HepG2 (cell line): Measurements from ENCODE around the gene NOB1. TPM values are rescaled to one million over a fixed set of nuclear protein-coding genes. Genes with fewer than 3 reads are reported as not detected.

ENCODE experiments used
- ASH2L ChIP-seq: fragments of 300-600, 200-600 bp; sonication (generic); IDR thresholded peaks from 2 replicates; pipeline ENCODE4 v1.7.0; 2017; ENCODE audit warnings: low read depth, mild to moderate bottlenecking, moderate library complexity, mixed read lengths, low read length; ENCODE audit not compliant: insufficient read length
- FOXC1 ChIP-seq: sonication (generic); formaldehyde crosslinking; IDR thresholded peaks from 2 replicates; pipeline ENCODE4 v1.8.0; 2022; ENCODE audit warnings: mild to moderate bottlenecking, missing genetic modification reagents, borderline replicate concordance
- GPN1 ChIP-seq: sonication (generic); formaldehyde crosslinking; IDR thresholded peaks from 2 replicates; pipeline ENCODE4 v1.5.1; 2020; ENCODE audit warnings: missing genetic modification reagents, borderline replicate concordance
- HMGXB4 ChIP-seq, 2 experiments: sonication (generic) in 1 of 2; formaldehyde crosslinking in 1 of 2; IDR thresholded peaks; 2 replicates each; pipeline versions ENCODE4 v1.4.0 to v1.6.1; 2018 to 2020; ENCODE audit warnings: missing genetic modification reagents in 2 of 2, borderline replicate concordance in 1 of 2, low read depth in 1 of 2, mild to moderate bottlenecking in 1 of 2, missing biosample characterization in 1 of 2
- HNRNPH1 ChIP-seq: fragments of 200-400 bp; formaldehyde crosslinking; optimal IDR thresholded peaks from 2 replicates; pipeline ENCODE3; 2017; ENCODE audit warnings: mild to moderate bottlenecking, low read depth, low read length
- JUNB ChIP-seq: sonication (generic); formaldehyde crosslinking; IDR thresholded peaks from 2 replicates; pipeline ENCODE4 v1.8.0; 2022; ENCODE audit warnings: missing genetic modification reagents, mild to moderate bottlenecking, borderline replicate concordance
- KDM6A ChIP-seq: IDR thresholded peaks from 2 replicates; pipeline ENCODE4 v1.6.1; 2016; ENCODE audit warnings: low read depth
- PHF21A ChIP-seq: sonication (generic); formaldehyde crosslinking; IDR thresholded peaks from 2 replicates; pipeline ENCODE4 v1.5.0; 2020; ENCODE audit warnings: mild to moderate bottlenecking, missing genetic modification reagents
- PRDM4 ChIP-seq: sonication (generic); formaldehyde crosslinking; IDR thresholded peaks from 2 replicates; pipeline ENCODE4 v1.9.0; 2021; ENCODE audit warnings: missing genetic modification reagents, borderline replicate concordance
- TRIM24 ChIP-seq: sonication (generic); formaldehyde crosslinking; IDR thresholded peaks from 2 replicates; pipeline ENCODE4 v1.8.0; 2022; ENCODE audit warnings: mild to moderate bottlenecking, missing genetic modification reagents
- ZNF180 ChIP-seq: sonication (generic); formaldehyde crosslinking; IDR thresholded peaks from 2 replicates; pipeline ENCODE4 v1.4.0; 2020; ENCODE audit warnings: low read depth, missing genetic modification reagents, borderline replicate concordance
- ZNF280B ChIP-seq: sonication (generic); formaldehyde crosslinking; IDR thresholded peaks from 2 replicates; pipeline ENCODE4 v1.5.0; 2020; ENCODE audit warnings: missing genetic modification reagents, mild to moderate bottlenecking, borderline replicate concordance
- ZNF460 ChIP-seq: sonication (generic); formaldehyde crosslinking; IDR thresholded peaks from 2 replicates; pipeline ENCODE4 v1.5.1; 2020; ENCODE audit warnings: missing genetic modification reagents, mild to moderate bottlenecking, borderline replicate concordance
- ZNF563 ChIP-seq: sonication (generic); formaldehyde crosslinking; IDR thresholded peaks from 2 replicates; pipeline ENCODE4 v1.8.0; 2022; ENCODE audit warnings: mild to moderate bottlenecking, moderate library complexity, missing genetic modification reagents
- ZNF569 ChIP-seq: sonication (generic); formaldehyde crosslinking; IDR thresholded peaks from 2 replicates; pipeline ENCODE4 v1.5.0; 2020; ENCODE audit warnings: mild to moderate bottlenecking, missing genetic modification reagents, moderate library complexity, borderline replicate concordance
- ZNF572 ChIP-seq: sonication (generic); formaldehyde crosslinking; IDR thresholded peaks from 2 replicates; pipeline ENCODE4 v1.5.1; 2020; ENCODE audit warnings: mild to moderate bottlenecking, missing genetic modification reagents
- polyA plus RNA-seq, 8 experiments: library from polyadenylated mRNA; depleted of rRNA in 3 of 8; stranded (reverse) in 7 of 8; unstranded in 1 of 8; fragments of >200 nt; fragmentation: Illumina TruSeq in 4 of 8; extraction: Trizol in 4 of 8; gene quantifications; 2 replicates each; pipeline versions ENCODE4 v1.2.1 to v1.2.3, GENCODE V29; 2011 to 2016; ENCODE audit warnings: low read depth in 4 of 8, missing spikeins in 1 of 8, mixed read lengths in 1 of 8; ENCODE audit not compliant: insufficient read depth in 1 of 8
- total RNA-seq, 5 experiments: library from RNA; depleted of rRNA; stranded (reverse); fragments of >200 nt; fragmentation: Illumina TruSeq; extraction: Trizol; gene quantifications; 2 replicates each; pipeline ENCODE4 v1.2.3, GENCODE V29; 2016; ENCODE audit warnings: low read depth in 1 of 5
- TF ChIP-seq, protein P1 (sequence below): sonication (generic); formaldehyde crosslinking; conservative IDR thresholded peaks from 2 replicates; pipeline ENCODE4 v1.8.0; 2022; ENCODE audit warnings: low read depth, missing genetic modification reagents
- TF ChIP-seq, protein P2 (sequence below): sonication (generic); formaldehyde crosslinking; IDR thresholded peaks from 2 replicates; pipeline ENCODE4 v1.8.1; 2023; ENCODE audit warnings: mild to moderate bottlenecking, missing genetic modification reagents

Gene NOB1
- total and polyA plus RNA-seq, 2 of the 13 experiments (the other 11 are each of a cell fraction or from before 2014, with no cell fraction given), result 47.1 to 162 TPM

DNA sequence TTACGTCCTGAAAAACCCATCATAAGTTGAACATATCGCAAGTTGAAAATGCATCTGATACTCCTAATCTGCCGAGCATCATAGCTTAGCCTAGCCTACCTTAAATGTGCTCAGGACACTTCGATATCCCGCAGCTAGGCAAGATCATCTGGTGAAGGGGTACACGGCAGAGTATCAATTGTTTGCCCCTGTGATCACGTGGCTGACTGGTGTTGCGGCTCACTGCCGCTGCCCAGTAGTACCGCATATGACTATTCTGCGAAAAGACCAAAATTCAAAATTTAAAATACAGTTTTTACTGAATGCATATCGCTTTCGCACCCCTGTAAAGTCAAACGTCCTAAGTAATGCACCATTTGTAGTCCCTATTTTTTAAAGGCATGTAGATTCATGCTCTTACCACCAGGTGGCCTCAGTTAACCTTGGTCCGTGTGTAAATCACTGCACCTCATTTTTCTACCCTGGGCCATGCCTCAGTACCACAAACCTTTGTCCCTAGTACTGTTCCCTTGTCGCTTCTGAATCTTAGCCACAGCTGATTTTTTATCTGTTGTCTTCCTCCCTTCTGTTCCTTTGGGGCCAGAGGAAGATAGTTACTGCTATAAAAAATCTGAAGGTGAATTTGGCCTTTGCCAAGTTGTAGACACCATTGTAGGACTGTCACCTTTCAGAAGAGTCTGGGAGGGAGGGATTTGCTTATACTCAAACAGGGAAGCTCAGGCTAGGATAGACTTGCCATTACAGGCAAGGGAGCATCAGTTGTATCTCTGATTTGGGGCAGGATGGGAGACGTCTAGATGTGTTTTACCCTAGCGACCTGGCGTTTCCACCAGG is 41.8 kb upstream of the NOB1 start (continued):
- TF ChIP-seq ZNF569 (CRISPR knock-in tag) (no peak), KDM6A (CRISPR knock-in tag) (no peak), JUNB (no peak), ZNF280B (CRISPR knock-in tag) (no peak), ZNF563 (no peak), HNRNPH1 (no peak), HMGXB4 (CRISPR knock-in tag; IDR thresholded peaks at IDR 0.05; ENCODE audit: borderline replicate concordance in 1 of 2, low read depth in 1 of 2) (peak in 1 of 2 experiments; percentile 65; a peak in 1 of 4 replicates), ASH2L (peak; percentile 21), TRIM24 (CRISPR knock-in tag) (no peak), ZNF180 (CRISPR knock-in tag) (no peak), ZNF572 (CRISPR knock-in tag) (no peak), ZNF460 (CRISPR knock-in tag) (no peak), FOXC1 (CRISPR knock-in tag) (no peak), PHF21A (CRISPR knock-in tag) (peak; percentile 96), PRDM4 (CRISPR knock-in tag) (no peak), GPN1 (no peak)
- TF ChIP-seq, protein P1, sequence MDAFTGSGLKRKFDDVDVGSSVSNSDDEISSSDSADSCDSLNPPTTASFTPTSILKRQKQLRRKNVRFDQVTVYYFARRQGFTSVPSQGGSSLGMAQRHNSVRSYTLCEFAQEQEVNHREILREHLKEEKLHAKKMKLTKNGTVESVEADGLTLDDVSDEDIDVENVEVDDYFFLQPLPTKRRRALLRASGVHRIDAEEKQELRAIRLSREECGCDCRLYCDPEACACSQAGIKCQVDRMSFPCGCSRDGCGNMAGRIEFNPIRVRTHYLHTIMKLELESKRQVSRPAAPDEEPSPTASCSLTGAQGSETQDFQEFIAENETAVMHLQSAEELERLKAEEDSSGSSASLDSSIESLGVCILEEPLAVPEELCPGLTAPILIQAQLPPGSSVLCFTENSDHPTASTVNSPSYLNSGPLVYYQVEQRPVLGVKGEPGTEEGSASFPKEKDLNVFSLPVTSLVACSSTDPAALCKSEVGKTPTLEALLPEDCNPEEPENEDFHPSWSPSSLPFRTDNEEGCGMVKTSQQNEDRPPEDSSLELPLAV (CRISPR knock-in tag), result no peak
- TF ChIP-seq, protein P2, sequence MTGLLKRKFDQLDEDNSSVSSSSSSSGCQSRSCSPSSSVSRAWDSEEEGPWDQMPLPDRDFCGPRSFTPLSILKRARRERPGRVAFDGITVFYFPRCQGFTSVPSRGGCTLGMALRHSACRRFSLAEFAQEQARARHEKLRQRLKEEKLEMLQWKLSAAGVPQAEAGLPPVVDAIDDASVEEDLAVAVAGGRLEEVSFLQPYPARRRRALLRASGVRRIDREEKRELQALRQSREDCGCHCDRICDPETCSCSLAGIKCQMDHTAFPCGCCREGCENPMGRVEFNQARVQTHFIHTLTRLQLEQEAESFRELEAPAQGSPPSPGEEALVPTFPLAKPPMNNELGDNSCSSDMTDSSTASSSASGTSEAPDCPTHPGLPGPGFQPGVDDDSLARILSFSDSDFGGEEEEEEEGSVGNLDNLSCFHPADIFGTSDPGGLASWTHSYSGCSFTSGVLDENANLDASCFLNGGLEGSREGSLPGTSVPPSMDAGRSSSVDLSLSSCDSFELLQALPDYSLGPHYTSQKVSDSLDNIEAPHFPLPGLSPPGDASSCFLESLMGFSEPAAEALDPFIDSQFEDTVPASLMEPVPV, result no peak
